Hematopoietic multipotent progenitor cell (in vitro differentiated cells): Measurements from ENCODE around the gene SLC4A8. TPM values are rescaled to one million over a fixed set of nuclear protein-coding genes. Genes with fewer than 3 reads are reported as not detected.
"Not testable (repeated sequence)": the region's sequence is repeated elsewhere in the genome, so short reads cannot be mapped to it uniquely, and the experiment has no call there.

Experiments used
- DNase-seq, 3 donors: peaks; one replicate each; pipeline ENCODE4 v3.0.0-alpha.2; 2011 to 2015; ENCODE audit warnings: low read depth in 2 of 3, low spot score in 2 of 3
- total RNA-seq: library from RNA; depleted of rRNA; stranded (reverse); fragments of >200 nt; gene quantifications from one replicate; pipeline ENCODE4 v1.2.3, GENCODE V29; 2012

Gene SLC4A8
- total RNA-seq, 1 donor = 5.1 TPM

GRCh38 chr12:51421266-51421884, 3.3 kb upstream of the SLC4A8 start:
- DNase-seq = peak; percentile 22 to 79 (median 64)

- DNase-seq = no peak
Measured at GRCh38 chr12:51424094-51424661, 453 bp upstream of the SLC4A8 start.

GRCh38 chr12:51428256-51428655, 3.6 kb downstream of the SLC4A8 start:
- no peak for DNase-seq

GRCh38 chr12:51429700-51430099, 5.1 kb downstream of the SLC4A8 start:
- DNase-seq = no peak

GRCh38 chr12:51430196-51430895, 5.7 kb downstream of the SLC4A8 start:
- DNase-seq = no peak

- no peak for DNase-seq
Measured at GRCh38 chr12:51432921-51433320, 8.3 kb downstream of the SLC4A8 start.

- DNase-seq = no peak
Measured at GRCh38 chr12:51434305-51434704, 9.7 kb downstream of the SLC4A8 start.

GRCh38 chr12:51437431-51437830, 12.8 kb downstream of the SLC4A8 start:
- DNase-seq = peak in 2 of 3 donors; percentile 46 to 88

GRCh38 chr12:51439330-51439729, 14.7 kb downstream of the SLC4A8 start:
- no peak for DNase-seq

GRCh38 chr12:51441583-51441982, 17.0 kb downstream of the SLC4A8 start:
- peak in 2 of 3 donors; percentile 21 to 34 for DNase-seq

GRCh38 chr12:51442324-51442723, 17.7 kb downstream of the SLC4A8 start:
- no peak for DNase-seq

- DNase-seq = no peak
Measured at GRCh38 chr12:51443573-51443972, 18.9 kb downstream of the SLC4A8 start.

GRCh38 chr12:51448618-51449256, 24.1 kb downstream of the SLC4A8 start:
- no peak for DNase-seq

- no peak for DNase-seq
Measured at GRCh38 chr12:51449580-51450246, 25.1 kb downstream of the SLC4A8 start.

GRCh38 chr12:51450333-51450732, 25.7 kb downstream of the SLC4A8 start:
- DNase-seq = no peak

GRCh38 chr12:51450806-51451205, 26.2 kb downstream of the SLC4A8 start:
- DNase-seq = no peak

GRCh38 chr12:51454016-51454415, 29.4 kb downstream of the SLC4A8 start:
- DNase-seq = not testable (repeated sequence)

- not testable (repeated sequence) for DNase-seq
Measured at GRCh38 chr12:51455050-51455449, 30.4 kb downstream of the SLC4A8 start.

GRCh38 chr12:51458635-51459034, 34.0 kb downstream of the SLC4A8 start:
- no peak for DNase-seq

- no peak for DNase-seq
Measured at GRCh38 chr12:51460519-51460918, 35.9 kb downstream of the SLC4A8 start.

- DNase-seq = no peak
Measured at GRCh38 chr12:51465491-51465890, 40.9 kb downstream of the SLC4A8 start.
